Body of pancreas (tissue), 4 donors: ENCODE results near the gene CRYZL1. TPM values are rescaled to one million over a fixed set of nuclear protein-coding genes. Genes with fewer than 3 reads are reported as not detected.

ENCODE experiments used
- ATAC-seq: fragments of 150-250 bp; one replicate; pipeline ENCODE4 v1.9.1; 2016
- DNase-seq, 4 donors: peaks; one replicate each; pipeline ENCODE4 v3.0.0-alpha.2; 2019
- H3K27ac ChIP-seq, 4 donors: fragments of 200-600 bp; sonication (generic); 1 replicate in 3 of 4; 2 replicates in 1 of 4; pipeline versions ENCODE4 v1.5.1 to v1.6.1; 2016 to 2019; ENCODE audit warnings: mild to moderate bottlenecking in 1 of 4, mixed read lengths in 1 of 4, moderate library complexity in 1 of 4
- H3K27me3 ChIP-seq, 2 donors: fragments of 200-600 bp; sonication (generic); one replicate each; pipeline ENCODE4 v1.6.0; 2016; ENCODE audit warnings: mild to moderate bottlenecking in 1 of 2
- H3K36me3 ChIP-seq, 2 donors: fragments of 200-600 bp; sonication (generic); replicated peaks in 1 of 2; 2 replicates each; pipeline ENCODE4 v1.5.1; 2016; ENCODE audit warnings: low read depth in 2 of 2; ENCODE audit not compliant: insufficient read depth in 1 of 2
- H3K4me1 ChIP-seq: fragments of 200-600 bp; sonication (generic); one replicate; pipeline ENCODE4 v1.6.0; 2016
- H3K4me3 ChIP-seq, 2 donors: fragments of 200-600 bp; sonication (generic); 1 replicate in 1 of 2; 2 replicates in 1 of 2; pipeline ENCODE4 v1.5.1; 2016 to 2019
- H3K9me3 ChIP-seq, 3 donors: fragments of 200-600 bp; sonication (generic); 1 replicate in 2 of 3; 2 replicates in 1 of 3; pipeline ENCODE4 v1.5.1; 2016
- POLR2A ChIP-seq, 3 donors: fragments of 450-650 bp; IDR thresholded peaks; one replicate each; pipeline ENCODE4 v1.6.1; 2016; ENCODE audit warnings: antibody characterized with exemption in 3 of 3, mild to moderate bottlenecking in 2 of 3
- WGBS, 2 donors: methylation state at CpG; one replicate each; pipeline ENCODE4 v1.1.5; 2017; 5-methylcytosine and 5-hydroxymethylcytosine counted together
- intact Hi-C: fragments of 100-400 bp; cut with DNase I; formaldehyde crosslinking; loops from one replicate; pipeline ENCODE4 v1.15.1; 2023
- total RNA-seq, 2 donors: library from RNA; depleted of rRNA; stranded (reverse); fragments of >200 nt; gene quantifications; one replicate each; pipeline ENCODE4 v1.1.0, GENCODE V29; 2016
- TF ChIP-seq, protein P1 (sequence below), 7 experiments: fragments of 450-650 bp in 4 of 7; fragments of 200-600 bp in 3 of 7; sonication (generic) in 3 of 7; IDR thresholded peaks; one replicate each; pipeline ENCODE4 v1.5.1; 2016 to 2019; ENCODE audit warnings: antibody characterized with exemption in 7 of 7

The CRYZL1 gene
- total RNA-seq, 2 donors from 2014 or later, result 22.3 to 31.6 TPM

- Histone ChIP-seq H3K27ac (peak overlapping the region in 1 of 4 donors; percentile 41), H3K27me3 (no peaks in the 10 kb centered on the region), H3K4me1 (peaks cover 24% of the 10 kb centered on the region), H3K4me3 (no peak overlapping the region), H3K9me3 (no peaks in the 10 kb centered on the region), H3K36me3 (no peaks in the 10 kb centered on the region)
- 88 to 91% methylated on average over 3 of the region's 3 CpGs for WGBS, 2 donors
- no peak for ATAC-seq
- intact Hi-C loops, result no loop called here
- TF ChIP-seq POLR2A (IDR thresholded peaks at IDR 0.05), result no peak
- TF ChIP-seq, protein P1, sequence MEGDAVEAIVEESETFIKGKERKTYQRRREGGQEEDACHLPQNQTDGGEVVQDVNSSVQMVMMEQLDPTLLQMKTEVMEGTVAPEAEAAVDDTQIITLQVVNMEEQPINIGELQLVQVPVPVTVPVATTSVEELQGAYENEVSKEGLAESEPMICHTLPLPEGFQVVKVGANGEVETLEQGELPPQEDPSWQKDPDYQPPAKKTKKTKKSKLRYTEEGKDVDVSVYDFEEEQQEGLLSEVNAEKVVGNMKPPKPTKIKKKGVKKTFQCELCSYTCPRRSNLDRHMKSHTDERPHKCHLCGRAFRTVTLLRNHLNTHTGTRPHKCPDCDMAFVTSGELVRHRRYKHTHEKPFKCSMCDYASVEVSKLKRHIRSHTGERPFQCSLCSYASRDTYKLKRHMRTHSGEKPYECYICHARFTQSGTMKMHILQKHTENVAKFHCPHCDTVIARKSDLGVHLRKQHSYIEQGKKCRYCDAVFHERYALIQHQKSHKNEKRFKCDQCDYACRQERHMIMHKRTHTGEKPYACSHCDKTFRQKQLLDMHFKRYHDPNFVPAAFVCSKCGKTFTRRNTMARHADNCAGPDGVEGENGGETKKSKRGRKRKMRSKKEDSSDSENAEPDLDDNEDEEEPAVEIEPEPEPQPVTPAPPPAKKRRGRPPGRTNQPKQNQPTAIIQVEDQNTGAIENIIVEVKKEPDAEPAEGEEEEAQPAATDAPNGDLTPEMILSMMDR (IDR thresholded peaks at IDR 0.05), result no peak
- DNase-seq, result no peak
Observed at GRCh38 chr21:33686386-33686785, 44.8 kb upstream of the CRYZL1 start.

- DNase-seq (no peak), ATAC-seq (peak; percentile 42)
- Histone ChIP-seq H3K36me3 (no peaks in the 10 kb centered on the region), H3K4me1 (peaks cover 24% of the 10 kb centered on the region), H3K4me3 (no peak overlapping the region), H3K27ac (peak overlapping the region in 1 of 4 donors; percentile 41), H3K27me3 (no peaks in the 10 kb centered on the region), H3K9me3 (no peaks in the 10 kb centered on the region)
- TF ChIP-seq, protein P1 (IDR thresholded peaks at IDR 0.05), result no peak
- TF ChIP-seq POLR2A (IDR thresholded peaks at IDR 0.05), result no peak
- intact Hi-C loops, result no loop called here
Observed at GRCh38 chr21:33685613-33686197, 44.2 kb upstream of the CRYZL1 start.

GRCh38 chr21:33684923-33685560, 43.5 kb upstream of the CRYZL1 start:
- H3K4me3 ChIP-seq, result no peak overlapping the region
- H3K27ac ChIP-seq, result peak overlapping the region in 2 of 4 donors; percentile 18 to 41
- DNase-seq, result no peak
- ATAC-seq, result no peak
- 36% methylated on average over 5 of the region's 5 CpGs for WGBS, 2 donors
- no peak for TF ChIP-seq POLR2A (IDR thresholded peaks at IDR 0.05)
- TF ChIP-seq, protein P1 (IDR thresholded peaks at IDR 0.05), result no peak
- intact Hi-C loops, result no loop called here
- no peaks in the 10 kb centered on the region for H3K9me3 ChIP-seq
- H3K36me3 ChIP-seq, result no peaks in the 10 kb centered on the region
- H3K4me1 ChIP-seq, result peaks cover 24% of the 10 kb centered on the region
- H3K27me3 ChIP-seq, result no peaks in the 10 kb centered on the region

GRCh38 chr21:33684068-33684467, 42.5 kb upstream of the CRYZL1 start:
- Histone ChIP-seq H3K27ac (peak overlapping the region in 2 of 4 donors; percentile 3 to 41), H3K36me3 (no peaks in the 10 kb centered on the region), H3K9me3 (no peaks in the 10 kb centered on the region), H3K4me3 (no peak overlapping the region), H3K27me3 (no peaks in the 10 kb centered on the region), H3K4me1 (peaks cover 24% of the 10 kb centered on the region)
- TF ChIP-seq POLR2A (IDR thresholded peaks at IDR 0.05), result no peak
- TF ChIP-seq, protein P1 (IDR thresholded peaks at IDR 0.05), result no peak
- WGBS, 2 donors, result 67 to 72% methylated on average over 2 of the region's 2 CpGs
- intact Hi-C loops, result no loop called here
- DNase-seq (no peak), ATAC-seq (no peak)
